Memory B cell (primary cell): ENCODE results near the gene EHMT2.
A peak's percentile ranks its signal among the peaks of the same experiment; 100 is the strongest.
"Not testable (repeated sequence)": the region's sequence is repeated elsewhere in the genome, so short reads cannot be mapped to it uniquely, and the experiment has no call there.

ENCODE experiments used
- ATAC-seq: fragments of 150-1000 bp; cut with Tn5 transposase; 2 replicates; pipeline ENCODE4 v1.10.0; 2021; ENCODE audit warnings: low read depth, mild to moderate bottlenecking, moderate library complexity
- DNase-seq, 2 donors: peaks; one replicate each; pipeline ENCODE4 v3.0.0; 2022; ENCODE audit warnings: low spot score in 2 of 2
- H3K27ac Mint-ChIP-seq: one replicate; pipeline ENCODE4 v1.8.0; 2022; ENCODE audit warnings: mild to moderate bottlenecking, moderate library complexity, mixed read lengths
- H3K27me3 Mint-ChIP-seq: one replicate; pipeline ENCODE4 v1.8.0; 2022; ENCODE audit warnings: mixed read lengths
- H3K36me3 Mint-ChIP-seq: one replicate; pipeline ENCODE4 v1.8.0; 2022; ENCODE audit warnings: mild to moderate bottlenecking, mixed read lengths
- H3K4me1 Mint-ChIP-seq: one replicate; pipeline ENCODE4 v1.8.0; 2022; ENCODE audit warnings: mixed read lengths
- H3K4me3 Mint-ChIP-seq: one replicate; pipeline ENCODE4 v1.8.0; 2022; ENCODE audit warnings: mild to moderate bottlenecking, moderate library complexity, mixed read lengths
- H3K9me3 Mint-ChIP-seq: one replicate; pipeline ENCODE4 v1.8.0; 2022; ENCODE audit warnings: mixed read lengths

Gene EHMT2

GRCh38 chr6:31927863-31928671 lies 30.6 kb upstream of the EHMT2 start:
- Mint-ChIP-seq H3K4me3 (no peak overlapping the region), H3K36me3 (no peaks in the 10 kb centered on the region), H3K4me1 (no peaks in the 10 kb centered on the region), H3K9me3 (no peaks in the 10 kb centered on the region), H3K27ac (no peak overlapping the region), H3K27me3 (peaks cover 5% of the 10 kb centered on the region)
- no peak for ATAC-seq
- no peak for DNase-seq

GRCh38 chr6:31927242-31927862 lies 29.9 kb upstream of the EHMT2 start, which contains the start of gene C2:
C2 (plus strand) TSS chr6:31927717; CDS start chr6:31927753, 36 bp downstream.
- H3K9me3 Mint-ChIP-seq: no peaks in the 10 kb centered on the region
- H3K4me1 Mint-ChIP-seq: no peaks in the 10 kb centered on the region
- ATAC-seq (no peak), DNase-seq (no peak)
- no peak within 1 kb of the TSS for H3K27ac Mint-ChIP-seq
- no peak within 1 kb of the TSS for H3K4me3 Mint-ChIP-seq
- H3K27me3 Mint-ChIP-seq: peaks cover 5% of the 10 kb centered on the region
- H3K36me3 Mint-ChIP-seq: no peaks in the 10 kb centered on the region

GRCh38 chr6:31922942-31923341 lies 25.4 kb upstream of the EHMT2 start:
- Mint-ChIP-seq H3K4me1 (no peaks in the 10 kb centered on the region), H3K27me3 (peaks cover 2% of the 10 kb centered on the region), H3K9me3 (no peaks in the 10 kb centered on the region), H3K4me3 (no peak overlapping the region), H3K27ac (no peak overlapping the region), H3K36me3 (no peaks in the 10 kb centered on the region)
- no peak for DNase-seq
- peak; percentile 41 for ATAC-seq

- H3K4me3 Mint-ChIP-seq: no peak overlapping the region
- DNase-seq (no peak), ATAC-seq (no peak)
- H3K27me3 Mint-ChIP-seq: peaks cover 2% of the 10 kb centered on the region
- no peaks in the 10 kb centered on the region for H3K4me1 Mint-ChIP-seq
- H3K9me3 Mint-ChIP-seq: no peaks in the 10 kb centered on the region
- H3K27ac Mint-ChIP-seq: no peak overlapping the region
- no peaks in the 10 kb centered on the region for H3K36me3 Mint-ChIP-seq
These were observed 23.3 kb upstream of the EHMT2 start for GRCh38 chr6:31920811-31921210.

- DNase-seq (no peak), ATAC-seq (no peak)
- no peak overlapping the region for H3K27ac Mint-ChIP-seq
- no peak overlapping the region for H3K4me3 Mint-ChIP-seq
- H3K4me1 Mint-ChIP-seq: no peaks in the 10 kb centered on the region
- no peaks in the 10 kb centered on the region for H3K9me3 Mint-ChIP-seq
- H3K27me3 Mint-ChIP-seq: peaks cover 6% of the 10 kb centered on the region
- H3K36me3 Mint-ChIP-seq: no peaks in the 10 kb centered on the region
These were observed 22.3 kb upstream of the EHMT2 start for GRCh38 chr6:31919624-31920303.

GRCh38 chr6:31918069-31918720 lies 20.7 kb upstream of the EHMT2 start:
- peaks cover 6% of the 10 kb centered on the region for H3K27me3 Mint-ChIP-seq
- no peak for ATAC-seq
- H3K4me1 Mint-ChIP-seq: no peaks in the 10 kb centered on the region
- H3K4me3 Mint-ChIP-seq: no peak overlapping the region
- no peaks in the 10 kb centered on the region for H3K36me3 Mint-ChIP-seq
- no peak overlapping the region for H3K27ac Mint-ChIP-seq
- no peak for DNase-seq
- H3K9me3 Mint-ChIP-seq: no peaks in the 10 kb centered on the region

GRCh38 chr6:31915756-31916155 lies 18.3 kb upstream of the EHMT2 start:
- Mint-ChIP-seq H3K27ac (no peak overlapping the region), H3K36me3 (no peaks in the 10 kb centered on the region), H3K27me3 (peaks cover 9% of the 10 kb centered on the region), H3K4me3 (no peak overlapping the region), H3K9me3 (no peaks in the 10 kb centered on the region), H3K4me1 (no peaks in the 10 kb centered on the region)
- DNase-seq (no peak), ATAC-seq (no peak)

- Mint-ChIP-seq H3K9me3 (no peaks in the 10 kb centered on the region), H3K27ac (no peak overlapping the region)
These were observed 17.9 kb upstream of the EHMT2 start for GRCh38 chr6:31915351-31915750.

GRCh38 chr6:31911826-31912585 lies 14.5 kb upstream of the EHMT2 start:
- no peak overlapping the region for H3K4me3 Mint-ChIP-seq
- H3K9me3 Mint-ChIP-seq: no peaks in the 10 kb centered on the region
- no peak for ATAC-seq
- no peak overlapping the region for H3K27ac Mint-ChIP-seq
- DNase-seq: no peak
- no peaks in the 10 kb centered on the region for H3K36me3 Mint-ChIP-seq
- H3K27me3 Mint-ChIP-seq: peaks cover 12% of the 10 kb centered on the region
- peaks cover 2% of the 10 kb centered on the region for H3K4me1 Mint-ChIP-seq

More at GRCh38 chr6:31915351-31915750, 17.9 kb upstream of the EHMT2 start:
- ATAC-seq: no peak
- Mint-ChIP-seq H3K36me3 (no peaks in the 10 kb centered on the region), H3K27me3 (peaks cover 10% of the 10 kb centered on the region), H3K4me3 (no peak overlapping the region), H3K4me1 (peaks cover under 1% of the 10 kb centered on the region)
- no peak for DNase-seq

- H3K27me3 Mint-ChIP-seq, H3K36me3 Mint-ChIP-seq, ATAC-seq: not testable (repeated sequence)
These were observed 11.8 kb upstream of the EHMT2 start for GRCh38 chr6:31909298-31909697.

GRCh38 chr6:31908791-31909190 lies 11.3 kb upstream of the EHMT2 start:
- Mint-ChIP-seq H3K27ac (no peak overlapping the region), H3K36me3 (no peaks in the 10 kb centered on the region)
- peak; percentile 52 for ATAC-seq

More at GRCh38 chr6:31909298-31909697, 11.8 kb upstream of the EHMT2 start:
- H3K4me3 Mint-ChIP-seq, H3K4me1 Mint-ChIP-seq, H3K9me3 Mint-ChIP-seq, H3K27ac Mint-ChIP-seq, DNase-seq: not testable (repeated sequence)

GRCh38 chr6:31908255-31908654 lies 10.8 kb upstream of the EHMT2 start:
- not testable (repeated sequence) for ATAC-seq, H3K27me3 Mint-ChIP-seq, DNase-seq, H3K9me3 Mint-ChIP-seq, H3K4me1 Mint-ChIP-seq, H3K27ac Mint-ChIP-seq, H3K4me3 Mint-ChIP-seq, H3K36me3 Mint-ChIP-seq

More at GRCh38 chr6:31908791-31909190, 11.3 kb upstream of the EHMT2 start:
- DNase-seq: no peak
- H3K4me1 Mint-ChIP-seq: peaks cover 2% of the 10 kb centered on the region
- no peak overlapping the region for H3K4me3 Mint-ChIP-seq
- peaks cover 6% of the 10 kb centered on the region for H3K27me3 Mint-ChIP-seq
- no peaks in the 10 kb centered on the region for H3K9me3 Mint-ChIP-seq

GRCh38 chr6:31907158-31907813 lies 9.8 kb upstream of the EHMT2 start:
- H3K27me3 Mint-ChIP-seq: peaks cover 4% of the 10 kb centered on the region
- H3K4me3 Mint-ChIP-seq: no peak overlapping the region
- peaks cover 9% of the 10 kb centered on the region for H3K4me1 Mint-ChIP-seq
- no peaks in the 10 kb centered on the region for H3K36me3 Mint-ChIP-seq
- no peaks in the 10 kb centered on the region for H3K9me3 Mint-ChIP-seq
- DNase-seq (no peak), ATAC-seq (no peak)
- H3K27ac Mint-ChIP-seq: no peak overlapping the region
